ENCODE data around the gene ADPRHL1.

The ADPRHL1 gene

DNA sequence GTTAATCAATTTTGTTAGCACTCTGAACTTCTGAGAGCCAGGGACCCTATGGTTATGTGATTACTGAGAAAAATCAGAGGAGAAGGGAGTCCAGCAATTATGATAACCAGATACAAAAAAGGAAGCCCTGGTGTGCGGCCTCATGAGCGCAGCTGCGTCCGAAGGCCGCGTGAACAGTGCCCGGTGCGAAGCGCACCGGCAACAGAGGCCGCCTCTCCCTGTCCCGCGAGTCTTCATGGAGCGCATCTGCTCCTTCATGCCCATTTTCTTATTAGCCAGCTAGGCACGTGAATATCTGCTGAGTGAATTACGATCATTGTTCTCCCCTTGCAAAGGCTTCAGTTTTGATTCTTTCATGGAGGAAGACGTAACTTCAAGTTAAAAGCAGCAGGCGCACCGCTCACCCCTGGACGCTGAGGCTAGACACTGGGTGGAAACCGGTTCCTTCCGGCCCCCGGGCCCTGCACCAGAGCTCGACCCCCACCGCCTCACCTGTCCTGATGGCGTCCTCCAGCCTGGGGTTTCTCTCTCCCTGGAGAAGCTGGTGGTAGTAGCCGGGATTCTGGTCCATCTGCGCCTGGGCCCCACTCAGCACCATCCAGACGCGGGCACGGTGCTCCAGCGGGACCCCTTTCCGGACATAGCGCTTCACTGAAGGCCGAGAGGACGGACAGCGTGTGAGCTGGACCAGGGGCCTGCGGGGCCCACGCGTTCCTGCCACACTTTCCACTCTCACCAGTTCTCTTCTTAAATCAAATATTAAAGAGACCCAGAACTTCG lies 98.3 kb downstream of the ADPRHL1 start:
- no peak for TF ChIP-seq Cebpa-rat (IDR thresholded peaks at IDR 0.05)
- Histone ChIP-seq H3K9me3 (replicated peaks in 1 of 11) (no peaks in the 10 kb centered on the region), H4K20me1 (no peaks in the 10 kb centered on the region), H3K36me3 (no peaks in the 10 kb centered on the region), H3K27ac (no peak overlapping the region), H3K27me3 (peaks cover 0 to 12% (median 3%) of the 10 kb centered on the region in 11 experiments; a peak in 9 of 22 replicates), H3K4me3 (no peak overlapping the region), H3K4me1 (peaks cover 0 to 7% (median 0%) of the 10 kb centered on the region in 10 experiments; a peak in 3 of 20 replicates), H3K4me2 (no peak overlapping the region), H3K9ac (no peak overlapping the region)

DNA sequence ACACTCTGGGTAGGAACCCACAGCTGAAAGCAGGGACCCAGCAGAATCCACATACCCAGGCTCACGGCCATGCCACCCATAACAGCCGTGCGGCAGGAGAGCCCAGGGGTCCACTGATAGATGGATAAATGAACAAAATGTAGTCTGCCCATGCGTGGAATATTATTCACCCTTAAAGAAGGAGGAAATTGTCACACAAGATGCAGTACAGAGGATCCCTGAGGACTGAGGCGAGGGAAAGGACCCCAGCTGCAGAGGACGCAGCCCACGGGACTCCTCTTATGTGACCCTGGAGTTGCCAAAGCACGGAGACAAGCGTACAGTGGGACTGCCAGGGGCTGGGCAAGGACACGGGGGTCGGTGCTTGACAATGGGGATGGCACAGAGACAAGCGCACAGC lies 100.0 kb downstream of the ADPRHL1 start:
- H3K27me3 ChIP-seq = no peaks in the 10 kb centered on the region
- TF ChIP-seq Cebpa-rat (IDR thresholded peaks at IDR 0.05) = no peak
- no peak overlapping the region for H3K4me2 ChIP-seq
- H3K36me3 ChIP-seq = no peaks in the 10 kb centered on the region
- H3K9me3 ChIP-seq (replicated peaks in 1 of 11) = peaks cover 6 to 9% (median 7%) of the 10 kb centered on the region in 11 experiments
- no peaks in the 10 kb centered on the region for H4K20me1 ChIP-seq
- no peak overlapping the region for H3K27ac ChIP-seq
- H3K9ac ChIP-seq = no peak overlapping the region
- no peak overlapping the region for H3K4me3 ChIP-seq
- H3K4me1 ChIP-seq = peaks cover 0 to 7% (median 0%) of the 10 kb centered on the region in 10 experiments; a peak in 3 of 20 replicates

DNA sequence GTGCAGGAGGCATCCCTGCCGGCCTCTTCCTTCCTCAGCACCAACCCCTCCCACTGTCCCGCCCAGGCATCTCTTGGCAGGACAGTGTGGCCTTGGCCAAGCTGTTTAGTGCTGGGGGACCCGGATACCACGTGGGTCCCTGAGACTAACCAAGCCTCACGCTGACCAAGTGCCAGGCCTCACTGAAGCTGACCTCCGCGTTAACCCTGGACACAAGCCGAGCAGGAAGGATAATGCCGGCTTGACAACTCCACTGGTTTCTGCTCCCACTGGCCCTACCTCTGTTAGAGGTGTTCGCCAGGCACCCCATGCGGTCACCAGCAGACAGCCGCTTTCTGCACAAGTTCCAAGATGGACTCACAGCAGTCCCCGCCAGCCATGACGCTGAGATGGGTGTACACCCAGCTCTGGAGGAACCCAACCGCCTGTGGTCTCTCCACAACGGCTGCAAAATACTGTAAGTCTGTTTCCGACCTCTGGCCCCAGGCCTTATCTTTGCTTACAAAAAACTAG lies 101.7 kb downstream of the ADPRHL1 start:
- Histone ChIP-seq H3K27ac (no peak overlapping the region), H3K9me3 (replicated peaks in 1 of 11) (peaks cover 18 to 22% (median 19%) of the 10 kb centered on the region in 11 experiments), H4K20me1 (no peaks in the 10 kb centered on the region), H3K36me3 (no peaks in the 10 kb centered on the region), H3K27me3 (no peaks in the 10 kb centered on the region), H3K9ac (no peak overlapping the region), H3K4me3 (no peak overlapping the region), H3K4me2 (no peak overlapping the region), H3K4me1 (peaks cover 0 to 7% (median 0%) of the 10 kb centered on the region in 10 experiments; a peak in 3 of 20 replicates)
- TF ChIP-seq Cebpa-rat (IDR thresholded peaks at IDR 0.05) = no peak

DNA sequence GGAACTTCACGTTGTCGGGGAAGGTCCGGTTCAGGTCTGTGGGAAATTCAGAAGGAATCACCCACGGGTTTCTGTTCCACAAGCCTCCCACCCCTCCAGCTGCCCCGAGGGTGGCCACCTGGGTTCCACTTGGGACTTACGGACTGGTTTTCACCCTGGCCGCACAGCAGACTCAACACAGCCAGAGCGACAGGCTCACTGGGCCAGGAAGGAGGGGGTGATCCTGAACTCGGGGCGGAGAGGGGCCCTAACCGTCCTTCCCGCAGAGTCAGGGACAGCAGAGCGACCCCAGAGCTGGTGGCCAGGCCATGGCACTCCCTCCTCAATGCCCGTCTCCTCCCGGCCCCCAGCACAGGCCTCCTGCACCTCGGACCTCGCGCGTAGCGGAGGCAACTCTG lies 102.4 kb downstream of the ADPRHL1 start:
- Histone ChIP-seq H3K27me3 (no peaks in the 10 kb centered on the region), H3K4me3 (no peak overlapping the region), H3K27ac (no peak overlapping the region), H3K36me3 (no peaks in the 10 kb centered on the region), H4K20me1 (no peaks in the 10 kb centered on the region), H3K9me3 (replicated peaks in 1 of 11) (peaks cover 20 to 25% (median 22%) of the 10 kb centered on the region in 11 experiments), H3K9ac (no peak overlapping the region), H3K4me2 (no peak overlapping the region), H3K4me1 (peaks cover 0 to 7% (median 0%) of the 10 kb centered on the region in 10 experiments; a peak in 3 of 20 replicates)
- no peak for TF ChIP-seq Cebpa-rat (IDR thresholded peaks at IDR 0.05)

DNA sequence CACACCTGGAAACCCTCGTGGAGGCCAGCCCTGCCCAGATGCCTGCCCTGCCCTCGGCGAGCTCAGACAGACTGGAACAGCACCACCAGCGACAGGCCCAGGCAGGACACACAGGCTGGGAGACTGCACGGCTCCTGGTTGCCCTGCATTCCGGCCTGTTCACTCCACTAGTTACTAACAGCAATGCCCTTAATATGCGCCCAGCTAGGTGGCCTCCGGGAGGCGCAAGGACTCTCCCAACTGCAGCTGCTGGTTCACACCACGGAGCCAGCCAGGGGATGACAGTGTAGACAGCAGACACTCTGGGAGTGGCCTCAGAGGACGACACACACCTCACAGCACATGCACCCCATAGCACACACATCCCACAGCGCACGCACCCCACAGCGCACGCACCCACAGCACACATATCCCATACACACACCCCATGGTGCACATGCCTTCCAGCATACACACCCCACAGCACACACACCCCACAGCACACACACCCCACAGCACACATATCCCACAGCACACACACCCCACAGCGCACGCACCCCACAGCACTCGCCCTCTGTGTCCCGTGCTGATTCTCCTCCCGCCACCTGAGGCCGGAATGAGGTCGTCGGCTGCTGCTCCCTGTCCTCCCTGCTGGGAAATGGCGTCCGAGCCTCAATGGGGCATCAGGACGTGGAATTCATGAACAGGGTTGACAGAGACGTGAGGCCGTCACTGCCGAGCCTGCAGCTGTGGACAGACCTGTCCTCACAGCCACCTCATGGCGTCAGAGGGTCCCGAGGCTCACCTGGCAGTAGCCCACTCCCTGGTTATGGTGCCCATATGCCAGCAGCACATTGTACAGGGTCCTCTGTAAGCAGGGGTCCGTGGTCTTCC lies 103.0 kb downstream of the ADPRHL1 start:
- peaks cover 27 to 31% (median 28%) of the 10 kb centered on the region in 11 experiments for H3K9me3 ChIP-seq (replicated peaks in 1 of 11)
- H4K20me1 ChIP-seq = no peaks in the 10 kb centered on the region
- H3K4me2 ChIP-seq = no peak overlapping the region
- H3K36me3 ChIP-seq = peaks cover 0 to 3% (median 0%) of the 10 kb centered on the region in 11 experiments; a peak in 1 of 22 replicates
- no peak overlapping the region for H3K9ac ChIP-seq
- H3K27ac ChIP-seq = no peak overlapping the region
- H3K4me1 ChIP-seq = peaks cover 0 to 7% (median 0%) of the 10 kb centered on the region in 10 experiments; a peak in 3 of 20 replicates
- H3K27me3 ChIP-seq = no peaks in the 10 kb centered on the region
- no peak for TF ChIP-seq Cebpa-rat (IDR thresholded peaks at IDR 0.05)
- no peak overlapping the region for H3K4me3 ChIP-seq

Data from BLaER1 treated with 17β-estradiol and CSF1 and Interleukin-3, amounts not matched to agents 10 nM and 100 nM (cell line).